Glomerular visceral epithelial cell (primary cell): ENCODE data around the gene AAK1.
A peak's percentile ranks its signal among the peaks of the same experiment; 100 is the strongest.
"Not testable (repeated sequence)": the region's sequence is repeated elsewhere in the genome, so short reads cannot be mapped to it uniquely, and the experiment has no call there.

Source experiments
- DNase-seq: peaks from one replicate; pipeline ENCODE4 v3.0.0-alpha.2; 2016; ENCODE audit errors: extremely low spot score

AAK1 gene

DNA sequence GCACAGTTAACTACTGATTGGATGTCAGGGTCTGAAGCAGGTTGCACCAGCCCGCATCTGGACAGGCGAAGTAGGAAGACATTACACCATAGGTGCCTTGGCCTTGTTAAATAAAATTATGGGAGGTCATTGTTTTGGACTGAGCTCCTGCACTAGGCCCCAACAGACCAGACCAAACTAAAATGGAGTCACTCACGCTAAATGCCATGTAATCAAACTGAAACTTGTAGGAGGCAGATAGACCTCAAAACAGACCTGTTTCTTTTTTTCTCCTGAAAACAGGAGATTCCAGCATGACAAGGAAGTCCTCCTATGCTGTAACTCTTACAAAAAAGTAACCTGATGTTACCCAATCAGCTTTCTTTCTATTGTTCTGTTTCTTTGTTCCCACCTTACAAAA lies 190.9 kb downstream of the AAK1 start:
- no peak for DNase-seq

DNA sequence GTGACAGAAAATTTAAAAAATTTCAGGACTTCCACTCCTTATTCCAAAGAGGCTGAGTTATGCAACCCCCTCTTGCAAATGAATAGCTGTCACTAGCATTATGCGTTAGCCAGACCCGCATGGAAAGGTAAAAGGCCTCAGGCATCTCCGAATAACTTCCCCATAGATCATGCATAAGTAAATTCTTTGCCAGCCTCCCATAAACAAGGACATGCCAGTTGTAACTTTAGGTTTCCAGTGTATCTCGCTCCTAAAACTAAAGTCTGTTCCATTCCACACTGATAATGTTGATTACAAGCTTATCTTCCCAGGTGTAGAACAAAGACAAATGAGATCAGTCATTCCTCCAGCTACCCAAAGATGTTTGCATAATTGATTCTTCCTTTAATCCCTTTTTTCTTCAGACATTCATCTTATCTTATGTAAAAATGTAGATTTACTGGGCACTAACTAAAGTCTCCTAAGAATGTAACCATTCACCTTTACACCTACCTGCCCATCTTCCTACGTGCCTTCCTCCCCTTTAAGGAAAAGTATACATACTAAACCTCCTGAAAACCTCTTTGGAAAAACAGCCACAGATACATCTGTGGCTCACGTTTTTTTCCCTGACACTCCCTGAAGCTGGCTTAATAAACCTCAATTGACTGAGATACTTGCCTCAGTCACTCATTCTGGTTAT lies 192.7 kb downstream of the AAK1 start:
- DNase-seq, result no peak

DNA sequence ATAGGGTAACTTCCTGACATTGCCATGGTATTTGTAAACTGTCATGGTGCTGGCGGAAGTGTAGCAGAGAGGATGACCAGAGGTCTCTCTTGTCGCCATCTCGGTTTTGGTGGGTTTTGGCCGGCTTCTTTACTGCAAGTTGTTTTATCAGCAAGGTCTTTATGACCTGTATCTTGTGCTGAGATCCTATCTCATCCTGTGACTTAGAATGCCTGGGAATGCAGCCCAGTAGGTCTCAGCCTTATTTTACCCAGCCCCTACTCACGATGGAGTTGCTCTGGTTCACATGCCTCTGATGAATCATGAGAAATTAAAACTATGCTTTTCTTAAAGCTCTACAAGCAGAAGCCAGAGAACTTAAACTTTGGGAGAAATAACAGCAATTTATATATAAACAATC lies 193.6 kb downstream of the AAK1 start:
- no peak for DNase-seq

DNA sequence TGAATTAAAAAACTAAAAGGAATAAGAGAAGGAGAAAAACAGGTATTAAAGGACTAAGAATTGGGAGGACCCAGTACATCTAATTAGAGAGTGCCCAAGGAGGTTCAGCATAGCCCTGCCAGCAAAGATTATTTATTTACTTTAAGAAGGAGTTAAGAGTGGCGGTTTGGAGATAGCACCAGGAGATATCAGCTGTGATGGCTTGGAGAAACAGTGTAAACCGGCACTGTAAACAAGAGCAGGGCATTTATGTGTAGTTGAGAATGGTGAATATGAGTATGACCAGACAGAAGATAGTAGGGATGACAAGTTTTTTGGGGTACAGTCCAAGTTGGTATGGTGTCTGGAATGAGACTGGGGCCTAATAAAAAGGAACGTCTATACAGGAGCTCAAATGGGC lies 199.9 kb downstream of the AAK1 start:
- not testable (repeated sequence) for DNase-seq

DNA sequence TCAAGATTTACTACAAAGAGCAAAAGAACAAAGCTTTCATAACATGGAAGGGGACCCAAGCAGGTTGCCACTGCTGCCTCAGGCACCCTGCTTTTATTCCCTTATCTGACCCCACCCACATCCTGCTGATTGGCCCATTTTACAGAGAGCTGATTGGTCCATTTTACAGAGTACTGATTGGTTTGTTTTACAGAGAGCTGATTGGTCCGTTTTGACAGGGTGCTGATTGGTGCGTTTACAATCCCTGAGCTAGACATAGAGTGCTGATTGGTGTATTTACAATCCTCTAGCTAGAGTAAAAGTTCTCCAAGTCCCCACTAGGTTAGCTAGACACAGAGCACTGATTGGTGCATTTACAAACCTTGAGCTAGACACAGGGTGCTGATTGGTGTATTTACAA lies 204.0 kb downstream of the AAK1 start:
- not testable (repeated sequence) for DNase-seq

DNA sequence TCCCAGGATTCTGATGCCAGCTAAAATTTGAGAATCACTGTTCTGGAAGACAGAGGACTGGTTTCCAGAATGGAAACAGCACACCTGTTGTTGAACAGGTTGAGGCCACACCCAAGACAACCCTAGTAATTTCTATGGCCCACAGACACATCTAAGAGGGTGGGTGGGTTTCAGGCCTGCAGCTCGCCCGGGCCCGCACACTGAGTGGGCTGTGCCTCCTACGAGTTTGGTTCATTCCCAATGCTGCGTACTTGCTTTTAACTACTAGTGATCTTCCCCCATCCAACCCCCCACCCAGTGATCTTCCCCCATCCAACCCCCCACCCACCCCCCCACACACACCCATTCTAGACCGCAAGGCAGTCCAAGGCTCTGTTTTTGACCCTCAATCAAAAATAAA lies 205.0 kb downstream of the AAK1 start:
- no peak for DNase-seq

DNA sequence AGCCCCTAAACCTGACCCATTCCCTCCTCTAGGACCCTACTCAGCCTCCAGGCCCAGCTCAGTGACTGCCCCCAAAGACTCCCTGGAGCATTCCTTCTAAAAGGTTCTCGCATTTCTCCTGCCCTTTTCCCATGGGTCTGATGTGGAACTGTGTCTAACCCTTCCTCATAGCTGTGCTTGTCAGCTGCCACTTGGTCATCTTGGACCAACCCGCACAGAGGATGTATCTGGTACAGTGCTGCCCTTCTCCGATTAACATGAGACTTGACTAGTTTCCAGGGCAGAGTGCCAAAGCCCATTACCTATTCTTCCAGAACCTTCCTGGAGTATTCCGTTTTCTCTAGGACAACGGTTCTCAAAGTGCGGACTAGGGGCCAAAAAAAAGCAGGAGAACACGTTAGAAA lies 205.8 kb downstream of the AAK1 start:
- no peak for DNase-seq

DNA sequence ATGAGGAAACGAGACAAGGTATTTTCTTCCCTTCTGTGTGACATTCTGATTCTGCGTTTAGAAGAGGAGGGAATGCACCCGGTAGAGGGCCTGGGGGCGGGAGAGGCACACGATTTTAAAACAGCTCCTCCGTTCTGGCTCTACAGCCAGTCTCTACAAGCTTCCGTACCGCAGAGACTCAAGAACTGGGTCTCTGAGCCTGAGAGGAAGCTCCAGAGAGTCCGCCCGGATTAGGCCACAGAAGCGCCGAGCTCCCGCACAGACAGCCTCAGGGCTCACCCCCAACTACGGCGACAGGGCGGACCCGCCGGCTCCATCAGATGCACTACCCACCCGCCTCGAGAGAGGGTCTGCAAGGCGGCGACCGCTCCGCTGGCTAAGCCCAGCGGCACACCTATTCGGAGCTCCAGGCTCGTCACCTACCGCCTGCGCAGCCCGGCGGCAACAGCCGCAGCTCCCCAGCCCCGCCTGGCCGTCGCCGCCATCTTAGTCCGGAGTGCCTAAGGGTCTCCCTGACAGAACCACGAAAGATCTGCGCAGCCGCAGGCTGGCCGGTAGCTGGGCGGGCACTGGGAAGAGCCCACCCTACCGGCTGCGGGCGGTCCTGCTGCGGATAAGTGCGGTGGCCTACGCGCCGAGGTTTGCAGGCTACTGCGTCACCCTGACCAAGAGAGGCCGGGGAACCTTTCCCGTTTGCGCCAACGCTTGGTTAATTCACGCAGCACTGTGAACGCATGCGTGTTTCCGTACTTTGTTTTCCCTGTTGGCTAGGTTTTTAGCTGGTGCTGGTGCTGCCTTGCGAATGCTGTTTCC lies 206.4 kb downstream of the AAK1 start, which contains the start of gene NFU1:
Gene NFU1, minus strand, starts transcription at position 498 of the 813 bp plus-strand sequence. Its CDS starts 13 bp downstream, at position 485.
- peak; percentile 94 for DNase-seq

DNA sequence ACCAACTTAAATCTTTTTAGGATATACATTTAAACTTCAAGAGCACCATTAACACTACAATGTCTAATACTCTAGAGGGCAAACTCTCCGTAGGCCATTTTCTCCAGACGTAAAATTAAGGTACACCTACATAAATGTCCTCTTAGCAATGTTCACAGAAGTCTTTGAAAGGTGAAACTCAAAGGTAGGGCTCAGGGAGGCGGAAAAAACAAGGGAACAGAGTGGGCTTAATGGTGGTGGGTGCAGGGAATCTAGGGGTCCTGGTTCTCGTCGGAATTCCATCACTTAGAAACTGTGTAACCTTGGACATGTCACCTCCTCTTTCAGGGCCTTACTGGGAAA lies 207.0 kb downstream of the AAK1 start:
- no peak for DNase-seq

DNA sequence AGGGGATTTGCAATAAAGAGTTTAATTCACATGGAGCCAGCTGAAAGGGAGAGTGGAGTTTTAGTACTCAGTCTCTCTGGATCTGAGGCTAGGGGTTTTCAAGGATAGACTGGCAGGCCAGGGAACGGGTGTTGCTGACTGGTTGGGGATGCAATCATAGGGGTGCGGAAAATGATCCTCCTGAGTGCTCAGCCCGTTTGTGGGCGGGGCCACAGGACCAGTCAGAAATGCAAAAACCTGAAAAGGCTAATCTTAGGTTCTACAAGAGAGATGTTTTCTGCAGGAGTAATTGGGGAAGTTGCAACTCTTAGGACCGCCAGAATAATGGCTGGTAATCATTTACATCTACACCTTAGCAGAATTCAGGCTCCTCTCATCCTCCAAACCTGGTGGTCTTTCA lies 208.8 kb downstream of the AAK1 start:
- DNase-seq, result no peak

DNA sequence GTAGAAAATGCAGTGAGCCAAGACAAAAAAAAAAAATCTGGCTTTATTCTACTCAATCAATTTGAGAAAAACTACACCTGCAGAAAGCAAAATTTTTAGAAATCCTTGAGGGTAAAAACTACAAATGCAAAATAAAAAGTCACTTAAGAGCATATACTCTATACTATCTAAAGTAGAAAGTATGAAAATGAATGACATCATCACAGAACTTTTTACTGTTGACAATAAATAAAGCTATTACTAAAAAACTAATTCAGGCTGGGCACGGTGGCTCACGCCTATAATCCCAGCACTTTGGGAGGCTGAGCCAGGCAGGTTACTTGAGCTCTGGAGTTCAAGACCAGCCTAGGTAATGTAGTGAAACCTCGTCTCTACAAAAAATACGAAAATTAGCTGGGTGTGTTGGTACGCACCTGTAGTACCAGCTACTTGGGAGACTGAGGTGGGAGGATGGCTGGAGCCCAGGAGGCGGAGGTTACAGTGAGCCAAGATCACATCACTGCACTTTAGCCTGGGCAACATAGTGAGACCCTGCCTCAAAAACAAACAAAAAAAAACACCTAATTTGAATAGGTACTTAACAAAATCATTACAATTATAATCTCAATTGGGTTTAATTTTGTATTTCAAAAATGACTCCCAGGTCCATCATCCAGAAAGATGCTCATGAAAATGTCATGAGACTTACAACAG lies 213.9 kb downstream of the AAK1 start:
- no peak for DNase-seq

DNA sequence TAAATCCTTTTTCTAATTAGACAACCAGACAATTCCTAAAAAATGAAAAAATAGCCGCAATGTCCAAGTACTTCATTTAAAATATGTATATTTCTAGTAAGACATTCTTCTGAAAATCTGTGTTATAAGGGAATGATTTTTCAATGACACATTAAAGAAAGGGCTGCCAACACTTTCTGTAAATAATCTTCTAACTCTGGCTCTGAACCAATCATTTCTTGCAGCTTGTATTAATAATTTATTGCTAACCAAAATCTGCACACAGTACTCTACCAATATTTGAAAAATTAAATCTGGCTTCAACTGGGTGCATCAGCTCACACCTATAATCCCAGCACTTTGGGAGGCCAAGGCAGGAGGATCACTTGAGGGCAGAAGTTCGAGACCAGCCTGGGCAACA lies 214.6 kb downstream of the AAK1 start:
- DNase-seq, result peak; percentile 24

DNA sequence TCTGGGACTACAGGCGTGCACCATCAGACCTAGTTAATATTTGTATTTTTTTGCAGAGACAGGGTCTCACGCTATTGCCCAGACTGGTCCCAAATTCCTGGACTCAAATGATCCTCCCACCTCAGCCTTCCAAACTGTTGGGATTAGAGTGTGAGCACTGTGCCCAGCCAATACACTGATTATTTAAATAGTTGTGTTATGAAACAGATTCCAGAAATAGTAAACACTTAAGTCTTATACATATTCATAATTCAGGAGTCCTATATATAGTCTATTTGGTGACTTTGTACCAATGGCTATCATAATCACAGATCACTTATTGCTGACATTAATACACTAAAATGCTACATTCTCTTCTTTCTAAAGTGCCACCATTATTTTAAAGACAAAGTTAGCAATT lies 219.1 kb downstream of the AAK1 start:
- DNase-seq, result no peak

DNA sequence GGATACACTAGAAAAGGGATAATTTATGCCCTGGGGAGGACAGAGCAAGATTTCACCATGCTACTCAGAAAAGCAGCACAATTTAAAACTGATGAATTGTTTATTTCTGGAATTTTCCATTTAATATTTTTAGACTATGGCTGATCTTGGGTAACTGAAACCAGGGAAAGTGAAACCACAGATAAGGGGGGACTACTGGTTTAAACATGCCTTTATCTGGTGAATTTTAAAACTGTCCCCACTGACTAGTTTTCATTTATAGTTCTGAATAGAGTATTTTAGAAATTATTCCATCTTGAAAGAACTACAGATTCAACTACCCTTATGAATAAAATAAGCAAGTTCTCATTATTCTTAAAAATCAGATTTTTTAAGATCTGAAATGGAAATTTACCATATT lies 221.3 kb downstream of the AAK1 start:
- DNase-seq, result no peak

DNA sequence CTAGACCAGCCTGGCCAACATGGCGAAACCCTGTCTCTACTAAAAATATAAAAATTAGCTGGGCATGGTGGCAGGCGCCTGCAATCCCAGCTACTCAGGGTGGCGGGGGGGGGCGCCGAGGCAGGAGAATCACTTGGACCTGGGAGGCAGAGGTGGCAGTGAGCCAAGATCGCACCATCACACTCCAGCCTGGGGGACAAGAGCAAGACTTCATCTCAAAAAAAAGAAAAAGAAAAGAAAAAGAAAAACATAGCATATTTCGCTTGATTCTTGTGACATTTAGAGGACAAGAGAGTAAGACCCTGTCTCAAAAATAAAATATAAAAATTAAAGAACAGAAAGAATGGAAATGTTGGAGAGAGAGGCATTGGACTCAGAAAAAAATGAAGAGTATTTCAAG lies 224.4 kb downstream of the AAK1 start:
- not testable (repeated sequence) for DNase-seq

DNA sequence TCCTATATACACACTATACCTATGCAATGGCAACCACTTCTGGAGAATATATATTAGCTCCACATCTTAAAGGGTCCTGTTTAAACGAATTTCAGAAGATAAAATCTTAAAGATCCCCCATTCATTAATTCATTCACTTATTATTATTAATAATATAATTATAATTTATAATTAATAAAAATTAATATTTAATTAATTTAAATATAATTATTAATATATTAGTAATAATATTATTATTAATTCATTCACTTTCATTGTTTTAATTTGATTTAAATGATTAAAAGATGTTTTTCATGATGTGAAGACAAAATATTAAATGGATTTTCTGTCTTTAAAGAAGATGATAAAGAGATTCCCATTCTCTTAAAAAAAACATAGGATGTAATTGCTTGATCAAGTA lies 227.4 kb downstream of the AAK1 start:
- DNase-seq, result no peak
